Medulla oblongata (tissue), 1 donor: ENCODE data around the gene MED13L.
A peak's percentile ranks its signal among the peaks of the same experiment; 100 is the strongest.

Experiments
- DNase-seq: peaks from one replicate; pipeline ENCODE4 v3.0.0-alpha.2; 2015; ENCODE audit errors: extremely low spot score

MED13L gene

GRCh38 chr12:116182359-116183063 lies 95.0 kb downstream of the MED13L start:
- DNase-seq = no peak

GRCh38 chr12:116180448-116180847 lies 97.0 kb downstream of the MED13L start:
- no peak for DNase-seq

GRCh38 chr12:116179384-116179783 lies 98.1 kb downstream of the MED13L start:
- DNase-seq = no peak

DNA sequence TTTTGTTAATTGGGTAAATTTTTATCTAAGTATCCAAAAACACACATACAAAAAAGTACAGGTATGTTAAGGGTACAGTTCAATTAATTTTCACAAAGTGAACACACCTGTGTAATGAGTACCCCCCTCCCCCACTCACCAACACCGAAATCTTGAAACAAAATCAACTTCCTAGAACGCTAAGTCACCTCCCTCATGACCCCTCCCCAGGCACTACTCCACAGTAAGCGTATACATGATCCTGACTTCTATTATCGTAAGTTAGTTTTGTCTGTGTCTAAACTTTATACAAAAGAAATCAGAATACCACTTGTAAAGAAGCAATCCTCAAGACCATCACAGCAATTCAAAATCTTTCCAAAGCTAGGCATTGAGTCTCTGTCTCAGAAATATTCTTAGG lies 100.5 kb downstream of the MED13L start:
- DNase-seq = no peak

DNA sequence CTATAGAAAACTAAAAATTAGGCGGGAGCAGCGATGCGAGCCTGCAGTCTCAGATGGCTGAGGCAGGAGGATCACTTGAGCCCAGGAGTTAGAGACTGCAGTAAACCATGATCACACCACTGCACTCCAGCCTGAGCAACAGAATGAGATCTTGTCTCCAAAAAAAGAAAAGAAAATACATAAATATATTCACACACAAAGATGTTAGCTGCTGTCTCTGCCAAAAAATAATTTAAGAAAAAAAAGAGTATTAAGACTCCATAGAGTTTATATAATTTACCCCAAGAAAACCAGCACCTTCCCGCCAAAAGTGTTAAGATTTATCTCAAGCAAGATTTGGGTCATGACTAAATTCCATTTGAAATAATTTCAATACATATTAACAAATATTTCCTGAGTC lies 102.6 kb downstream of the MED13L start:
- no peak for DNase-seq

- DNase-seq = no peak
These were observed 103.5 kb downstream of the MED13L start for GRCh38 chr12:116174006-116174405.

GRCh38 chr12:116172224-116172849 lies 105.2 kb downstream of the MED13L start:
- DNase-seq = no peak

- no peak for DNase-seq
These were observed 105.9 kb downstream of the MED13L start for GRCh38 chr12:116171549-116171948.

GRCh38 chr12:116169071-116169470 lies 108.4 kb downstream of the MED13L start:
- no peak for DNase-seq

DNA sequence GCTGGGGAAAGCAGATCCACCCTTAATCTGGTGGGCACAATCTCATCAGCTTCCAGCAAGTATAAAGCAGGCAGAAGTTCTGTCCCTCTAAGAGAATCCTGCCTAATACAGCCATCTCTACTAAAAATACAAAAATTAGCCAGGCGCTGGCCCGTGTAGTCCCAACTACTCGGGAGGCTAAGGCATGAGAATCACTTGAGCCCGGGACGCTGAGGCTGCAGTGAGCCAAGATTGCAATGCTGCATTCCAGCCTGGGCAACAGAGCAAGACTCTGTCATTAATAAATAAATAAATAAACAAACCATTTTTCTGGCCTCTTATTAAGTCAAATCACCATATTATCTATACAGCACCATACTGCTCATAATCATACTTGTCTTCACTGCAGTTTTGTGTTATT lies 111.2 kb downstream of the MED13L start:
- no peak for DNase-seq

GRCh38 chr12:116165036-116165425 lies 112.5 kb downstream of the MED13L start:
- no peak for DNase-seq

GRCh38 chr12:116164250-116165035 lies 113.0 kb downstream of the MED13L start:
- DNase-seq = no peak

DNA sequence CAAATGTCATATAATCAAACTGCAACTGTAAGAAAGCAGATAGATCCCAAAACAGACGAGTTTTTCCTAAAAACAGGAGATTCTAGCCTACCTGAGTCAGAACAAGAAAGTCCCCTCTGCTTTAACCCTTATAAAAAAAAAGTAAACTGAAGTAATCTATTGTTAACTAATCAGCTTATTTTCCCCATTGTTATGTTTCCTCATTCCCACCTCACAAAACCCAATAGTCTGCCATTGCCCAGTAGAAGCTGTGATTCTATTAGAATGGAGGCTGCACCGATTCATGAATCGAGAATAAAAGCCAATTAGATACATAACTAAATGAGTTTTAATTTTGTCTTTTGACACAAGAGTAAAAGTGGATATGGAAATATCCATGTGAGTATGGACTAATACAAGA lies 115.4 kb downstream of the MED13L start:
- DNase-seq = no peak

DNA sequence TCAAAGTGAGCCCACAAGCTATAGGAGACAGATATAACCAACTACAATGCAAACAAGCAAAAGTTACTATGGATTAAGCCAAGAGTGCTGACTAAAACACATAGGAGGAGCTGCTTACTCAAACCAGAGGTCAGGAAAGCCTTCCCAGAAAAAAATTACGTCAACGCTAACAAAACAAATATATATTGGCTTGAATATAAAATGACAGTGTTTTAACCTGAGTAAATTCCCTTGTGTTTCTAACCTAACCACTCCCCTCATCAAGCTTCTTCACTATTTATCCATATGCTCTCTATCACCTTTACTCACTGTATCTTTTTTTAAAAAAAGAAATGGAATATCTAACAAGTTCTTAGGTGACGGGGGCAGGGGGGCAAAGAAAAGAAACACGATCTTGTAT lies 115.9 kb downstream of the MED13L start:
- DNase-seq = no peak

- DNase-seq = no peak
These were observed 116.5 kb downstream of the MED13L start for GRCh38 chr12:116160883-116161458.

DNA sequence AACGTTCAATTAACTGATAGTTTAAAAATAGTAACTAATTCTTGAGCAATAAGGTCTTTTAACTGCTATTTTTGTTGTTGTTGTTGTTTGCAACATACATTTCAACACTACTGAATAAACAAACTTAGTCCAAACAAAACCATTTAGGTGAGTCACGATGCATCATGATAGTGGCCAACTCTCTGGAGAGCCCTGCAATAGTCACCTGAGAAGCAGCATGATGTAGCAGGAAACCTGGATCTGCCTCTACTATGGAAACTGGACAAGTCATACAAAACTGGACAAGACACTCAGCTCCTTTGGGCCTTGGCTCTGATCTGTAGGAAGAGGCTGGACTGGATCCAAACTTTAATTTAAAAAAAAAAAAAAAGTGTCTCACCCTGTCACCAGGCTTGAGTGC lies 117.3 kb downstream of the MED13L start:
- DNase-seq = no peak

GRCh38 chr12:116159593-116160200 lies 117.8 kb downstream of the MED13L start:
- DNase-seq = no peak

GRCh38 chr12:116159175-116159574 lies 118.3 kb downstream of the MED13L start:
- peak; percentile 71 for DNase-seq

GRCh38 chr12:116157845-116158267 lies 119.6 kb downstream of the MED13L start:
- no peak for DNase-seq

- no peak for DNase-seq
These were observed 120.9 kb downstream of the MED13L start for GRCh38 chr12:116156614-116157013.

GRCh38 chr12:116155383-116155782 lies 122.1 kb downstream of the MED13L start:
- DNase-seq = no peak

- no peak for DNase-seq
These were observed 123.5 kb downstream of the MED13L start for GRCh38 chr12:116153983-116154382.
